IMR-90 (cell line): ENCODE results near the gene MAK. TPM values are rescaled to one million over a fixed set of nuclear protein-coding genes. Genes with fewer than 3 reads are reported as not detected.

ENCODE experiments used
- ATAC-seq: fragments of 200-7000 bp; cut with Tn5 transposase; 2 replicates; pipeline ENCODE4 v1.9.1; 2020; ENCODE audit warnings: low read depth, mild to moderate bottlenecking, moderate library complexity
- BruUV-seq: library from RNA; stranded (reverse); fragments of 400-500 nt; replicated peaks from 2 replicates; lab custom pipeline; 2021; lab: Mats Ljungman, UMichigan
- CTCF ChIA-PET: fragments of 300-600 bp; formaldehyde crosslinking; extraction: SDS; loops from one replicate; lab custom pipeline; 2021; ENCODE audit warnings: antibody characterized with exemption; lab: Yijun Ruan, JAX
- POLR2A ChIA-PET: fragments of 300-600 bp; sonication (Branson Sonifier 250); formaldehyde crosslinking; loops from one replicate; lab custom pipeline; 2022; ENCODE audit warnings: antibody characterized with exemption; ENCODE audit not compliant: unreplicated experiment; lab: Charles Lee
- DNase-seq: peaks from one replicate; pipeline ENCODE4 v3.0.0; 2013
- H2AFZ ChIP-seq: replicated peaks from 2 replicates; pipeline ENCODE3; 2013; ENCODE audit warnings: low read length, mild to moderate bottlenecking; ENCODE audit not compliant: poor library complexity
- H2AK5ac ChIP-seq: 2 replicates; pipeline ENCODE4 v1.6.1; 2013; ENCODE audit warnings: low read depth, low read length, inconsistent platforms
- H2AK9ac ChIP-seq: replicated peaks from 2 replicates; pipeline ENCODE3; 2013; ENCODE audit warnings: mild to moderate bottlenecking, low read depth, low read length, moderate library complexity; ENCODE audit not compliant: poor library complexity
- H2BK120ac ChIP-seq: 2 replicates; pipeline ENCODE4 v1.6.1; 2013; ENCODE audit warnings: low read depth, low read length, inconsistent platforms
- H2BK15ac ChIP-seq: 3 replicates; pipeline ENCODE4 v1.6.1; 2013; ENCODE audit warnings: low read depth, low read length, inconsistent platforms
- H2BK20ac ChIP-seq: 2 replicates; pipeline ENCODE4 v1.6.1; 2013; ENCODE audit warnings: low read depth, mild to moderate bottlenecking, inconsistent platforms, low read length, moderate library complexity
- H2BK5ac ChIP-seq: 2 replicates; pipeline ENCODE4 v1.6.1; 2013; ENCODE audit warnings: mild to moderate bottlenecking, low read depth, low read length, inconsistent platforms; ENCODE audit not compliant: poor library complexity, severe bottlenecking
- H3K14ac ChIP-seq: replicated peaks from 2 replicates; pipeline ENCODE4 v1.6.1; 2013; ENCODE audit warnings: low read depth, low read length, inconsistent platforms
- H3K18ac ChIP-seq: 2 replicates; pipeline ENCODE4 v1.6.1; 2013; ENCODE audit warnings: low read depth, low read length, control low read depth
- H3K23ac ChIP-seq: 2 replicates; pipeline ENCODE4 v1.6.1; 2013; ENCODE audit warnings: low read depth, low read length, inconsistent platforms
- H3K27ac ChIP-seq: 2 replicates; pipeline ENCODE4 v1.5.1; 2013; ENCODE audit warnings: mild to moderate bottlenecking, control low read depth, low read length; ENCODE audit not compliant: insufficient read depth
- H3K27me3 ChIP-seq: 2 replicates; pipeline ENCODE4 v1.6.1; 2013; ENCODE audit warnings: low read length; ENCODE audit not compliant: control insufficient read depth, insufficient read depth
- H3K36me3 ChIP-seq: 2 replicates; pipeline ENCODE4 v1.6.1; 2013; ENCODE audit warnings: low read length, mixed read lengths; ENCODE audit not compliant: control insufficient read depth, insufficient read depth
- H3K4ac ChIP-seq: 2 replicates; pipeline ENCODE4 v1.6.1; 2013; ENCODE audit warnings: low read depth, low read length, inconsistent platforms
- H3K4me1 ChIP-seq: 2 replicates; pipeline ENCODE4 v1.6.1; 2013; ENCODE audit warnings: low read length, mixed read lengths; ENCODE audit not compliant: control insufficient read depth, insufficient read depth
- H3K4me2 ChIP-seq: 2 replicates; pipeline ENCODE4 v1.6.1; 2013; ENCODE audit warnings: low read depth, mild to moderate bottlenecking, control low read depth, low read length, moderate library complexity
- H3K4me3 ChIP-seq: 2 replicates; pipeline ENCODE4 v1.5.1; 2013; ENCODE audit warnings: low read depth, mild to moderate bottlenecking, control low read depth, low read length, moderate library complexity; ENCODE audit not compliant: insufficient read depth
- H3K56ac ChIP-seq: 2 replicates; pipeline ENCODE4 v1.6.1; 2013; ENCODE audit warnings: low read length, inconsistent platforms; ENCODE audit not compliant: insufficient read depth; ENCODE audit errors: extremely low read depth
- H3K79me1 ChIP-seq, 2 experiments: 2 replicates each; pipeline ENCODE4 v1.6.1; 2013; ENCODE audit warnings: low read length in 2 of 2, inconsistent platforms in 1 of 2, low read depth in 1 of 2
- H3K9ac ChIP-seq: 2 replicates; pipeline ENCODE4 v1.6.1; 2013; ENCODE audit warnings: low read depth, low read length, control low read depth
- H3K9me1 ChIP-seq: 2 replicates; pipeline ENCODE4 v1.6.1; 2013; ENCODE audit warnings: low read length, inconsistent platforms; ENCODE audit not compliant: insufficient read depth
- H3K9me3 ChIP-seq: 2 replicates; pipeline ENCODE4 v1.6.1; 2013; ENCODE audit warnings: low read length; ENCODE audit not compliant: control insufficient read depth, insufficient read depth
- H4K20me1 ChIP-seq: 2 replicates; pipeline ENCODE4 v1.6.1; 2013; ENCODE audit warnings: low read length, inconsistent platforms; ENCODE audit not compliant: insufficient read depth
- H4K5ac ChIP-seq: 2 replicates; pipeline ENCODE4 v1.6.1; 2013; ENCODE audit warnings: mild to moderate bottlenecking, low read depth, low read length, control low read depth
- H4K8ac ChIP-seq, 2 experiments: 2 replicates each; pipeline ENCODE4 v1.6.1; 2013; ENCODE audit warnings: low read depth in 2 of 2, low read length in 2 of 2, control low read depth in 1 of 2, inconsistent platforms in 1 of 2
- H4K91ac ChIP-seq: 2 replicates; pipeline ENCODE4 v1.6.1; 2013; ENCODE audit warnings: low read depth, low read length, inconsistent platforms; ENCODE audit not compliant: insufficient read depth
- CEBPB ChIP-seq: IDR thresholded peaks from 2 replicates; pipeline ENCODE4 v1.6.1; 2012; ENCODE audit warnings: low read depth, low read length, improper control_type of control experiment
- CTCF ChIP-seq: conservative IDR thresholded peaks from 2 replicates; pipeline ENCODE4 v1.5.1; 2012; ENCODE audit warnings: mild to moderate bottlenecking, low read depth, low read length, improper control_type of control experiment
- FOS ChIP-seq: fragments of 150-350 bp; IDR thresholded peaks from 2 replicates; pipeline ENCODE4 v1.6.1; 2016; ENCODE audit warnings: low read depth, low read length
- MAFK ChIP-seq: IDR thresholded peaks from 2 replicates; pipeline ENCODE4 v1.6.1; 2012; ENCODE audit warnings: low read depth, low read length, improper control_type of control experiment
- MXI1 ChIP-seq: IDR thresholded peaks from 2 replicates; pipeline ENCODE4 v1.6.1; 2012; ENCODE audit warnings: low read depth, mild to moderate bottlenecking, low read length, moderate library complexity, borderline replicate concordance
- POLR2A ChIP-seq: IDR thresholded peaks from 2 replicates; pipeline ENCODE4 v1.6.1; 2012; ENCODE audit warnings: mild to moderate bottlenecking, low read depth, low read length
- RCOR1 ChIP-seq: IDR thresholded peaks from 2 replicates; pipeline ENCODE4 v1.6.1; 2012; ENCODE audit warnings: mild to moderate bottlenecking, low read length, improper control_type of control experiment; ENCODE audit not compliant: insufficient replicate concordance
- WGBS, 2 experiments: methylation state at CpG; one replicate each; pipeline versions ENCODE4 v1.1.5 to v1.1.7; 2013; ENCODE audit warnings: missing lambda C conversion rate in 2 of 2; ENCODE audit not compliant: insufficient read length in 1 of 2; ENCODE audit errors: extremely low coverage in 2 of 2; 5-methylcytosine and 5-hydroxymethylcytosine counted together
- dilution Hi-C: fragments of 300-500 bp; cut with HindIII; formaldehyde crosslinking; loops from one replicate; pipeline ENCODE4 v1.14.3; 2018; ENCODE audit warnings: low sequenced_read_pairs; ENCODE audit not compliant: unreplicated experiment
- in situ Hi-C: fragments of 300-500 bp; cut with MboI; formaldehyde crosslinking; loops from 3 replicates; pipeline ENCODE4 v1.14.3; 2019; ENCODE audit warnings: low sequenced_read_pairs, inconsistent platforms, mixed read lengths
- intact Hi-C: fragments of 100-400 bp; cut with micrococcal nuclease; formaldehyde crosslinking; loops from 2 replicates; pipeline ENCODE4 v1.10.0; 2022
- polyA plus RNA-seq, 3 experiments: library from polyadenylated mRNA; depleted of rRNA; stranded (reverse); fragments of >200 nt; gene quantifications; 2 replicates each; pipeline ENCODE4 v1.2.3, GENCODE V29; 2012; ENCODE audit warnings: low replicate concordance in 1 of 3
- total RNA-seq: library from RNA; depleted of rRNA; stranded (reverse); fragments of >200 nt; gene quantifications from 2 replicates; pipeline ENCODE4 v1.2.3, GENCODE V29; 2012

MAK gene
- total and polyA plus RNA-seq, 2 of the 4 experiments (the other 2 are of a cell fraction), result not detected

GRCh38 chr6:10877012-10877411 is 38.7 kb upstream of the MAK start:
- BruUV-seq, result no TSS peak
- dilution Hi-C loops (no loop called here), intact Hi-C loops (no loop called here), in situ Hi-C loops (no loop called here)
- no peaks in the 10 kb centered on the region for H3K36me3 ChIP-seq
- no peak overlapping the region for H3K18ac ChIP-seq
- no peak overlapping the region for H2AFZ ChIP-seq
- no peak overlapping the region for H4K5ac ChIP-seq
- no peak overlapping the region for H3K23ac ChIP-seq
- no peak overlapping the region for H3K56ac ChIP-seq
- no peak overlapping the region for H3K4ac ChIP-seq
- no peak overlapping the region for H2BK120ac ChIP-seq
- POLR2A ChIA-PET, result no interaction called here
- no peak overlapping the region for H3K9ac ChIP-seq
- H2BK5ac ChIP-seq, result no peak overlapping the region
- no peaks in the 10 kb centered on the region for H3K4me1 ChIP-seq
- DNase-seq (no peak), ATAC-seq (no peak)
- no peak overlapping the region for H3K27ac ChIP-seq
- no peak overlapping the region for H2BK20ac ChIP-seq
- no peaks in the 10 kb centered on the region for H3K79me1 ChIP-seq
- no peak overlapping the region for H2BK15ac ChIP-seq
- no peak overlapping the region for H4K91ac ChIP-seq
- H2AK5ac ChIP-seq, result no peak overlapping the region
- no peak overlapping the region for H4K8ac ChIP-seq
- H3K4me2 ChIP-seq, result no peak overlapping the region
- H3K14ac ChIP-seq, result no peak overlapping the region
- WGBS, 2 experiments, result no CpG with 5 or more reads among the region's 14 CpGs
- no peak overlapping the region for H2AK9ac ChIP-seq
- no peaks in the 10 kb centered on the region for H4K20me1 ChIP-seq
- H3K27me3 ChIP-seq, result peaks cover 30% of the 10 kb centered on the region
- no peak for TF ChIP-seq POLR2A
- TF ChIP-seq FOS, result no peak
- TF ChIP-seq CTCF, result no peak
- TF ChIP-seq CEBPB, result no peak
- no peak for TF ChIP-seq MAFK
- no peak for TF ChIP-seq RCOR1
- no peak for TF ChIP-seq MXI1
- H3K4me3 ChIP-seq, result no peak overlapping the region
- no peaks in the 10 kb centered on the region for H3K9me1 ChIP-seq
- CTCF ChIA-PET, result no interaction called here
- peaks cover 2% of the 10 kb centered on the region; the same call in 1 of the 2 replicates for H3K9me3 ChIP-seq
